Neural cell (in vitro differentiated cells): ENCODE data around the gene DUSP7. TPM values are rescaled to one million over a fixed set of nuclear protein-coding genes. Genes with fewer than 3 reads are reported as not detected.

Source experiments
- H2AFZ ChIP-seq: fragments of 200-600, 300-800 bp; sonication (generic), shearing (Covaris generic); 2 replicates; pipeline ENCODE4 v1.6.0; 2014; ENCODE audit warnings: low read depth, mild to moderate bottlenecking, antibody characterized with exemption, low read length, moderate library complexity
- H3F3A ChIP-seq: fragments of 200-600 bp; shearing (Covaris generic); 2 replicates; pipeline ENCODE4 v1.6.1; 2016; ENCODE audit warnings: mild to moderate bottlenecking, moderate library complexity, mixed read lengths, antibody characterized with exemption, low read length; ENCODE audit not compliant: insufficient read depth, poor library complexity, severe bottlenecking
- H3K27ac ChIP-seq: fragments of 200-600, 300-800 bp; sonication (generic), shearing (Covaris generic); 2 replicates; pipeline ENCODE4 v1.5.1; 2014; ENCODE audit warnings: mild to moderate bottlenecking, low read length, moderate library complexity
- H3K27me3 ChIP-seq: fragments of 300-800, 200-600 bp; sonication (generic), shearing (Covaris generic); 2 replicates; pipeline ENCODE4 v1.6.0; 2014; ENCODE audit warnings: mild to moderate bottlenecking, low read depth, low read length, moderate library complexity; ENCODE audit not compliant: insufficient read depth
- H3K36me3 ChIP-seq: fragments of 300-800, 200-600 bp; sonication (generic), shearing (Covaris generic); 2 replicates; pipeline ENCODE4 v1.5.1; 2014; ENCODE audit warnings: mild to moderate bottlenecking, antibody characterized with exemption, low read length, moderate library complexity; ENCODE audit not compliant: insufficient read depth
- H3K4me2 ChIP-seq: fragments of 300-800, 200-600 bp; sonication (generic), shearing (Covaris generic); 2 replicates; pipeline ENCODE4 v1.6.0; 2014; ENCODE audit warnings: mild to moderate bottlenecking, low read length
- H3K4me3 ChIP-seq: fragments of 300-800, 200-600 bp; sonication (generic), shearing (Covaris generic); 2 replicates; pipeline ENCODE4 v1.5.1; 2014; ENCODE audit warnings: mild to moderate bottlenecking, low read length, moderate library complexity
- H3K79me2 ChIP-seq: fragments of 200-600 bp; shearing (Covaris generic); replicated peaks from 2 replicates; pipeline ENCODE4 v1.6.0; 2014; ENCODE audit warnings: mild to moderate bottlenecking, low read length, moderate library complexity; ENCODE audit not compliant: insufficient read depth
- H3K9ac ChIP-seq: fragments of 300-800, 200-600 bp; sonication (generic), shearing (Covaris generic); 2 replicates; pipeline ENCODE4 v1.6.1; 2016; ENCODE audit warnings: mild to moderate bottlenecking, low read length, mixed read lengths
- H3K9me2 ChIP-seq: fragments of 200-600 bp; shearing (Covaris generic); 2 replicates; pipeline ENCODE4 v1.6.1; 2016; ENCODE audit warnings: mild to moderate bottlenecking, low read length, mixed read lengths; ENCODE audit not compliant: insufficient read depth
- H3K9me3 ChIP-seq: fragments of 200-600, 300-800 bp; sonication (generic), shearing (Covaris generic); 2 replicates; pipeline ENCODE4 v1.6.1; 2016; ENCODE audit warnings: mild to moderate bottlenecking, mixed run types, low read length, moderate library complexity, mixed read lengths
- H4K20me1 ChIP-seq: fragments of 200-600 bp; shearing (Covaris generic); 2 replicates; pipeline ENCODE4 v1.6.1; 2016; ENCODE audit warnings: mild to moderate bottlenecking, mixed run types; ENCODE audit not compliant: insufficient read depth
- CTCF ChIP-seq: fragments of 450-650 bp; IDR thresholded peaks from 2 replicates; pipeline ENCODE4 v1.5.1; 2014; ENCODE audit warnings: antibody characterized with exemption, mild to moderate bottlenecking, moderate library complexity; ENCODE audit not compliant: poor library complexity, severe bottlenecking
- EP300 ChIP-seq: fragments of 450-650 bp; conservative IDR thresholded peaks from 2 replicates; pipeline ENCODE4 v1.6.1; 2014; ENCODE audit warnings: antibody characterized with exemption, mild to moderate bottlenecking, moderate library complexity; ENCODE audit not compliant: poor library complexity, severe bottlenecking
- EZH2 ChIP-seq: fragments of 200-600, 300-800 bp; shearing (Covaris generic), sonication (generic); IDR thresholded peaks from 2 replicates; pipeline ENCODE4 v1.6.1; 2014; ENCODE audit warnings: antibody characterized with exemption, low read length, borderline replicate concordance, mild to moderate bottlenecking; ENCODE audit not compliant: insufficient read depth, poor library complexity, severe bottlenecking
- MXI1 ChIP-seq: fragments of 450-650 bp; conservative IDR thresholded peaks from 2 replicates; pipeline ENCODE4 v1.6.1; 2014; ENCODE audit warnings: antibody characterized with exemption, mild to moderate bottlenecking; ENCODE audit not compliant: poor library complexity, severe bottlenecking
- POLR2AphosphoS5 ChIP-seq: IDR thresholded peaks from 2 replicates; pipeline ENCODE4 v1.6.1; 2012
- RAD21 ChIP-seq: fragments of 450-650 bp; conservative IDR thresholded peaks from 2 replicates; pipeline ENCODE4 v1.6.1; 2014; ENCODE audit warnings: antibody characterized with exemption, mild to moderate bottlenecking, moderate library complexity
- SMC3 ChIP-seq: fragments of 450-650 bp; conservative IDR thresholded peaks from 2 replicates; pipeline ENCODE4 v1.6.1; 2014; ENCODE audit warnings: antibody characterized with exemption, mild to moderate bottlenecking, moderate library complexity; ENCODE audit not compliant: poor library complexity
- TAF1 ChIP-seq: IDR thresholded peaks from 2 replicates; pipeline ENCODE4 v1.6.1; 2012; ENCODE audit warnings: low read depth
- polyA plus RNA-seq: library from polyadenylated mRNA; depleted of rRNA; stranded (reverse); fragments of >200 nt; gene quantifications from 2 replicates; pipeline ENCODE4 v1.2.3, GENCODE V29; 2014
- TF ChIP-seq, protein P1 (sequence below): IDR thresholded peaks from 2 replicates; pipeline ENCODE4 v1.6.1; 2012; ENCODE audit warnings: borderline replicate concordance

The DUSP7 gene
- polyA plus RNA-seq, 1 donor from 2014 or later: 8.5 TPM

DNA sequence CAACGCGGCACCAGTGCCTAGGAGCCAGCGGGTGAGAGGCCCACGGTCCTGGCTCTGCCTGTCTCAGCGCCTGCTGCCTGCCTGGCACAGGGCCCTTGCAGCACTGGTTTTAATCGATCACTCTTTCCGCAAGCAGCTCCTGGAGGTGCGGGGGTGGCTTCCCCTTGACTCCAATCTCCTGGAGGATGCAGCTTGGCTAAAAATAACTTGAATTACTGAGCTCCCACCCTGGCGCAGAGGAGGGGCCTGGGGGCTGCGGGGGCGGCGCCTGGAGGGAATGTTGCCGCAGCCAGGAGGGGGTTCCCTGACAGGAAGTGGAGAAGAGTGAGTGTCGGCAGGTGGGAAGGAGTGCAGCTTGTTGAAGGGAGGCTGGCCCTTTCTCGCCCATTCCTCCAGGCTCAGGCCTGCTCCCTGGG, 50.8 kb downstream of the DUSP7 start:
- H3K9me3 ChIP-seq: no peaks in the 10 kb centered on the region
- H3K4me2 ChIP-seq: peak overlapping the region; percentile 51
- H3K27me3 ChIP-seq: no peaks in the 10 kb centered on the region
- H2AFZ ChIP-seq: peak overlapping the region; percentile 32
- H3K4me3 ChIP-seq: peak overlapping the region; percentile 55
- no peaks in the 10 kb centered on the region for H3K36me3 ChIP-seq
- peak overlapping the region; percentile 61 for H3K9ac ChIP-seq
- no peaks in the 10 kb centered on the region for H3K79me2 ChIP-seq
- H3F3A ChIP-seq: no peaks in the 10 kb centered on the region
- H4K20me1 ChIP-seq: no peaks in the 10 kb centered on the region
- H3K9me2 ChIP-seq: no peaks in the 10 kb centered on the region
- TF ChIP-seq EP300: peak; percentile 22
- TF ChIP-seq EZH2: no peak
- peak; percentile 36 for TF ChIP-seq POLR2AphosphoS5
- TF ChIP-seq SMC3: peak; percentile 20
- H3K27ac ChIP-seq: peak overlapping the region; percentile 74

DNA sequence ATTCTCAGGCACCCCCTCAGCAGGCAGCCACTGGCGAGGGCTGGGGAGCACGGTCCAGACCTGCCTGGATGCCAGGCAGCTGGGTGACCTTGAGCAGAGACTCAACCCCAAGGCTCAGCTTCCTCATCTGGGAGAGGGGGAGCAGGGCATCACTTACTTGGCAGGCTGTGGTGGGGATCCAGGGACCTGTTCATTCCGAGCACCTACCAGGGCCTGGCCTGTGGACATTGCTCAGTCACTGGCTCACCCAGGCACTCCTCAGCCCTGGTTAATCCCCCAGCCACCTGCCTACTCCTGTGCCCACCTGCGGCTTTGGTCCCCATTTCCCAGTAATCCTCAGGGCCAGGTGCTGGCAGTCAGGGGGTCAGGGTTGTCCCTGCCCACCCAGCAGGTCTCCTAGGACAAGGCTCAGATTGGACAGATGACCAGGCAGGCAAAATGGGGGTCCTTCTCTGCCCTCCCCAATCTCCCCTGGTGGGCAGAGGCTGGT, 51.4 kb downstream of the DUSP7 start:
- Histone ChIP-seq H3K4me3 (peak overlapping the region; percentile 55), H3K4me2 (peak overlapping the region; percentile 51), H3K36me3 (no peaks in the 10 kb centered on the region), H3K9me2 (no peaks in the 10 kb centered on the region), H3K9ac (peak overlapping the region; percentile 61), H2AFZ (peak overlapping the region; percentile 32), H3K9me3 (no peaks in the 10 kb centered on the region), H3K79me2 (no peaks in the 10 kb centered on the region), H3K27me3 (no peaks in the 10 kb centered on the region), H3K27ac (peak overlapping the region; percentile 74), H4K20me1 (no peaks in the 10 kb centered on the region), H3F3A (no peaks in the 10 kb centered on the region)
- TF ChIP-seq CTCF (no peak), EZH2 (no peak), EP300 (no peak), SMC3 (no peak), POLR2AphosphoS5 (no peak), RAD21 (no peak), TAF1 (no peak), MXI1 (no peak)
- TF ChIP-seq, protein P1, sequence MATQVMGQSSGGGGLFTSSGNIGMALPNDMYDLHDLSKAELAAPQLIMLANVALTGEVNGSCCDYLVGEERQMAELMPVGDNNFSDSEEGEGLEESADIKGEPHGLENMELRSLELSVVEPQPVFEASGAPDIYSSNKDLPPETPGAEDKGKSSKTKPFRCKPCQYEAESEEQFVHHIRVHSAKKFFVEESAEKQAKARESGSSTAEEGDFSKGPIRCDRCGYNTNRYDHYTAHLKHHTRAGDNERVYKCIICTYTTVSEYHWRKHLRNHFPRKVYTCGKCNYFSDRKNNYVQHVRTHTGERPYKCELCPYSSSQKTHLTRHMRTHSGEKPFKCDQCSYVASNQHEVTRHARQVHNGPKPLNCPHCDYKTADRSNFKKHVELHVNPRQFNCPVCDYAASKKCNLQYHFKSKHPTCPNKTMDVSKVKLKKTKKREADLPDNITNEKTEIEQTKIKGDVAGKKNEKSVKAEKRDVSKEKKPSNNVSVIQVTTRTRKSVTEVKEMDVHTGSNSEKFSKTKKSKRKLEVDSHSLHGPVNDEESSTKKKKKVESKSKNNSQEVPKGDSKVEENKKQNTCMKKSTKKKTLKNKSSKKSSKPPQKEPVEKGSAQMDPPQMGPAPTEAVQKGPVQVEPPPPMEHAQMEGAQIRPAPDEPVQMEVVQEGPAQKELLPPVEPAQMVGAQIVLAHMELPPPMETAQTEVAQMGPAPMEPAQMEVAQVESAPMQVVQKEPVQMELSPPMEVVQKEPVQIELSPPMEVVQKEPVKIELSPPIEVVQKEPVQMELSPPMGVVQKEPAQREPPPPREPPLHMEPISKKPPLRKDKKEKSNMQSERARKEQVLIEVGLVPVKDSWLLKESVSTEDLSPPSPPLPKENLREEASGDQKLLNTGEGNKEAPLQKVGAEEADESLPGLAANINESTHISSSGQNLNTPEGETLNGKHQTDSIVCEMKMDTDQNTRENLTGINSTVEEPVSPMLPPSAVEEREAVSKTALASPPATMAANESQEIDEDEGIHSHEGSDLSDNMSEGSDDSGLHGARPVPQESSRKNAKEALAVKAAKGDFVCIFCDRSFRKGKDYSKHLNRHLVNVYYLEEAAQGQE: no peak
